Anterior cingulate cortex (tissue), 58 donors: ENCODE measurements around the gene SNRNP35.
"Not testable (repeated sequence)": the region's sequence is repeated elsewhere in the genome, so short reads cannot be mapped to it uniquely, and the experiment has no call there.

Experiments used
- DNase-seq, 58 donors: peaks; one replicate each; lab custom pipeline; 2025; lab: John Stamatoyannopoulos, UW

Gene SNRNP35

GRCh38 chr12:123514582-123515221, 56.8 kb downstream of the SNRNP35 start:
- DNase-seq: not testable (repeated sequence)

GRCh38 chr12:123516216-123516780, 58.4 kb downstream of the SNRNP35 start:
- DNase-seq: no peak
